Spinal cord (tissue), 10 donors: ENCODE results near the gene CTNNA2. TPM values are rescaled to one million over a fixed set of nuclear protein-coding genes. Genes with fewer than 3 reads are reported as not detected.

ENCODE experiments used
- DNase-seq, 6 donors: peaks; one replicate each; pipeline versions ENCODE4 v3.0.0 to v3.0.0-alpha.2; 2013 to 2015; ENCODE audit warnings: low spot score in 6 of 6, low read depth in 4 of 6
- H3K27ac ChIP-seq: one replicate; pipeline ENCODE4 v1.5.1; 2013; ENCODE audit warnings: low read depth, low read length, control low read depth
- H3K27me3 ChIP-seq: one replicate; pipeline ENCODE4 v1.6.1; 2013; ENCODE audit warnings: low read length; ENCODE audit not compliant: control insufficient read depth, insufficient read depth
- H3K36me3 ChIP-seq: one replicate; pipeline ENCODE4 v1.6.1; 2013; ENCODE audit warnings: low read length; ENCODE audit not compliant: control insufficient read depth, insufficient read depth
- H3K4me1 ChIP-seq: one replicate; pipeline ENCODE4 v1.6.1; 2013; ENCODE audit warnings: low read length; ENCODE audit not compliant: control insufficient read depth, insufficient read depth
- H3K4me3 ChIP-seq: one replicate; pipeline ENCODE4 v1.5.1; 2013; ENCODE audit warnings: low read depth, low read length, control low read depth
- H3K9me3 ChIP-seq: one replicate; pipeline ENCODE4 v1.6.1; 2013; ENCODE audit warnings: low read length; ENCODE audit not compliant: control insufficient read depth, insufficient read depth
- WGBS: methylation state at CpG from one replicate; pipeline ENCODE4 v1.1.5; 2013; ENCODE audit warnings: missing lambda C conversion rate; ENCODE audit not compliant: insufficient coverage; 5-methylcytosine and 5-hydroxymethylcytosine counted together
- long read RNA-seq, 4 donors: transcript quantifications; one replicate each; lab custom pipeline, GENCODE V29; 2026
- polyA plus RNA-seq, 2 donors: library from polyadenylated mRNA; unstranded; fragments of 120-200 nt; gene quantifications; one replicate each; pipeline ENCODE4 v1.2.1, GENCODE V29; 2013; ENCODE audit not compliant: insufficient read length in 2 of 2
- total RNA-seq, 2 donors: library from RNA; depleted of rRNA in 1 of 2; stranded (reverse); fragments of 120-200 nt in 1 of 2; fragments of >200 nt in 1 of 2; gene quantifications; one replicate each; pipeline versions ENCODE4 v1.2.3 to v1.2.4, GENCODE V29; 2013 to 2014
- donor health status: healthy.

Gene CTNNA2
- total RNA-seq (100 to 1,000 TPM in 1 of 2 donors, 10 to 100 TPM in 1; 42.4 to 117 TPM), polyA plus RNA-seq (10 to 100 TPM; 75.5 to 94.0 TPM)
- long read RNA-seq, donor 1, partial matches to known transcripts = 25 of 25 reads
- long read RNA-seq, donor 1, other reads (novel, unspliced or antisense) = 0 of 25 reads
- long read RNA-seq, donor 2, partial matches to known transcripts = 27 of 28 reads
- long read RNA-seq, donor 2, other reads (novel, unspliced or antisense) = 0 of 28 reads
- long read RNA-seq, donor 3, partial matches to known transcripts = 5 of 11 reads
- long read RNA-seq, donor 3, other reads (novel, unspliced or antisense) = 5 of 11 reads
- long read RNA-seq, donor 4 = 0 reads

DNA sequence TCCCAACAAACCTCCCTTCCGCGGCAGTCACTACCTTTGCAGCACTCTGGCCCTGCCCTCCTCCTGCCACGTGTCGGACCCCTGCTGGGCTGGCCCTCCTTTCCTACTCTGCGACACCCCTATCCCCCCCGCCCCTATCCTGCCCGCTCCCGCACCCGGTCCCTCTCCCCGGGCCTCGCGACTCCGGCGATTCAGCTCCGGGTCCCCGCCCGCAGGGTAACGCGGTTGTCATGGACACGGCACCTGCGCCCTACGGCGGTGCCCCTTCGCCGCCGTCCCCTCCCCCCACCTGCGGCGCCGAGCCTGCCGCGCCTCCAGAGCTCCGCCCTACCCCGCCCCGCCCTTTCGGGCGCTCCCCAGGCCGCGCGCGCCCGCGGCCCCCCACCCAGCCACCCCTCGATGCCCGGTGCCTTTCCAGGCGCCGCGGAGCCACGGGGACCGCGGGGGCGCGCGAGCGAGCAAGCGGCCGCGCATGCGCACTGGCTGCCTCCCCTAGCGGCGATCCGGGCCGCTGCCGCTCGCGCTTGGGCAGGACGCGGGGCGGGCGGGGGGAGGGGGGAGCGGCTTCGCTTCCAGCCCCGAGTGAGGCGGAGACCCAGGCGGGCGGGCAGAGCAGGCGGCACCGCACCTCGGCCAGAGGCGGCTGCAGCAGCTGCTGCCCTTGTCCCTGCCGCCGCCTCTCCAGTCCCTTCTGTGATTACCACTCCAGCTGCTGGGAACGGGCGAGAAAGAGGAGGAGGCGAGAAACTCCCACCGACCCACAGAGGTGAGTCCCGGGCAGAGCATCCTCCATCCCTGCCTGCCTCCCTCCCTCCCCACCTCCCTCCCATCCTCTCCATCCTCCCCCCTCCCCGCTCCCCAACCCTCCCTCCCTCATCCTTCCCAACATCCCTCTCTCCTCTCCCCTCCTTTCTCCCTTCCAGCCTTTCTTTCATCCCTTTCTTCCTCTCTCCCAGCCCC lies at the start of gene CTNNA2:
CTNNA2 (plus strand) TSS at position 610 of the 960 bp plus-strand sequence.
- DNase-seq = peak; percentile 46 to 97 (median 82)
- Histone ChIP-seq H3K27me3 (no peaks in the 10 kb centered on the region), H3K4me1 (peaks cover 3% of the 10 kb centered on the region), H3K36me3 (no peaks in the 10 kb centered on the region), H3K27ac (peak within 1 kb of the TSS; percentile 40), H3K4me3 (peak within 1 kb of the TSS; percentile 69), H3K9me3 (no peaks in the 10 kb centered on the region)
- 0% methylated on average over 69 of the region's 87 CpGs for WGBS

DNA sequence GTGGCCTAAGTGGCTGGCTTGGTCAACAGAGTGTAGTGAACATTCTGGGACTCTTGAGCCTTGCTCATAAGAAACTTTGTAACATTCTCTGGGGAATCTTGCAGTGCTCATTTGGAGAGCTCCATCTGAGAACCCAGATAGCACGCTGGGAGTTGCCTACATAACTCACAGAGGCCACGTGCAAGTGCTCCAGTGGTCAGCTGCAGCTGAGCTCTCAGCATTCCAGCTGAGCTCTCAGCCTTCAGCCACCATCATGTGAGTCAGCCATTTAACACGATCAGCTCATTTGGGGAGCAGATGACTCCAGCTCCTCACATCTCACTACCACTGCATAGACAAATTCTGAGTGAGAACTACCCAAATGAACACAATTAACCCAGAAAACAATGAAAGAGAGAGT lies 25.5 kb upstream of the CTNNA2 start:
- Histone ChIP-seq H3K4me1 (no peaks in the 10 kb centered on the region), H3K27me3 (no peaks in the 10 kb centered on the region), H3K9me3 (no peaks in the 10 kb centered on the region), H3K36me3 (no peaks in the 10 kb centered on the region), H3K27ac (no peak overlapping the region), H3K4me3 (no peak overlapping the region)
- no peak for DNase-seq
- WGBS = 90% methylated on average over 2 of the region's 3 CpGs

DNA sequence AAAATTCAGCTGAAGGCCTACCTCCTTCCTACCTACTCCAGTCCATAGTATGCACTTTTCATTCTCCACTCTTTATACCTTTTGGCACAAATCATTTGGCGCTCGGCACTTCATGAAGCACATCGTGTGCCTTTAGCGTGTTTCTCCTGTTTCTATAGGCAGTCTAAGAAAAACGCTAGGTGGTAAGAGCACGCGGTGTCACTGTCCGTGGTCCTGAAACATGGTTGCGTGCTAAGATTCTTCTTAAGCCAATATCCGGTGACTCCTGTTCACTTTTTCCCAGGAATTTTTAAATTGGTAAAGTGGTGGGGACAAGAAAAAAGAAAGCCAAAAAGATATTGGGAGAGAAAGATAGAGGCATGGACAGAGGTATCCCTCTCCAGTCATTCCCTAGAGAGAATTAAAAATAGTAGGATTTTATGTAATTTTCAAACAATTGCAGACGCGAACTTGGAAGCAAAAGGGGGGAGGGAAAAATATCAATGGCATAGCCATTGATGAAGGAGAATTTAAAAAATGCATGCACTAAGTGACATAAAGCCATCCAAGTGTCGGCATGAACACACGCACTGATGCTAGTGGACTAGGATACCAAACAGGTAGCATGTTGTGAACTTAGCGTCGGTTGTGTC lies 1.4 kb upstream of the CTNNA2 start:
- Histone ChIP-seq H3K9me3 (no peaks in the 10 kb centered on the region), H3K36me3 (no peaks in the 10 kb centered on the region), H3K27ac (no peak overlapping the region), H3K27me3 (no peaks in the 10 kb centered on the region), H3K4me1 (peaks cover 3% of the 10 kb centered on the region), H3K4me3 (peak overlapping the region; percentile 50)
- peak in 4 of 6 donors; percentile 47 to 83 (median 60) for DNase-seq
- 31% methylated on average over 11 of the region's 16 CpGs for WGBS

DNA sequence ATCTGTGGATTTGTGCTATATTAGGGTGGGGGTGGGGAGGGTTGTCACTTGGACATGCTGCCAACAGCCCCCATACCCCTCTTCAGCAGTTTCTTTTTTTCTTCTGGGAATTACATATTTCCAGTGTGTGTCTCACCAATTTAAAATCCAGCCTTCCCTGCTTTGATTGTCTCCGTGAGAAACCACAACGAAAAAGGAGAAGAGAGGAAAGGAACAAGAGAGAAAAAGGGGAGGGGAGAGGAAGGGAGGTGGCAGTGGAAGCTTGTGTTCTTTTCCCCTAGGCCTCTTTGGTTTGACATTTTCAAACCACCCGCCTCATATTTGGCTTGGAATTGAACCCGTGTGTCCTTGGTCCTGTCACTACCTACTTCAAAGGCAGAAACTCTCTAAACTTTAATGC lies 860 bp downstream of the CTNNA2 start:
- Histone ChIP-seq H3K36me3 (no peaks in the 10 kb centered on the region), H3K4me1 (peaks cover 3% of the 10 kb centered on the region), H3K27ac (no peak overlapping the region), H3K9me3 (no peaks in the 10 kb centered on the region), H3K4me3 (peak overlapping the region; percentile 69), H3K27me3 (no peaks in the 10 kb centered on the region)
- peak in 2 of 6 donors; percentile 53 to 72 for DNase-seq
- 20% methylated on average over 1 of the region's 4 CpGs for whole genome bisulfite sequencing

DNA sequence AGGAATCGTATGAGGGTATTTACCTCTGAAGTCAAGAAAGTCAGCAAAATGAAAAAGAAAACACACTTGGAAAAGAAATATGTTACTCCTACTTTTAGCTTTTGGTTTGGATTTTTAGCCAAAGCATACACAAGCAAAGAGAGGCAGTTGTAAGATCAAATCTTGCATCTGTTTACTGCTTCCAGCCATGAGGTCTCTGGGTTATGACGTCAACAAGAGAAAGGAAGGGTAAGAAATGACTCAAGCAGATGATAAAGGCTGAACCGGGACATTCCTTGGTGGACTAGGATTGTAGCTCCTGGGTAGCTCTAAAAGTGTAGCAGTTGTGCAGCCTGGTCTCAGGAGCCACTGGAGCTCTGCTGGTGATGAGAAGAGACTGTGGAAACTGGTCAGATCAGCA lies 16.8 kb downstream of the CTNNA2 start:
- no peaks in the 10 kb centered on the region for H3K4me1 ChIP-seq
- no peak overlapping the region for H3K4me3 ChIP-seq
- no peak overlapping the region for H3K27ac ChIP-seq
- no peaks in the 10 kb centered on the region for H3K36me3 ChIP-seq
- 87% methylated on average over 2 of the region's 3 CpGs for WGBS
- H3K27me3 ChIP-seq = no peaks in the 10 kb centered on the region
- H3K9me3 ChIP-seq = no peaks in the 10 kb centered on the region
- no peak for DNase-seq

DNA sequence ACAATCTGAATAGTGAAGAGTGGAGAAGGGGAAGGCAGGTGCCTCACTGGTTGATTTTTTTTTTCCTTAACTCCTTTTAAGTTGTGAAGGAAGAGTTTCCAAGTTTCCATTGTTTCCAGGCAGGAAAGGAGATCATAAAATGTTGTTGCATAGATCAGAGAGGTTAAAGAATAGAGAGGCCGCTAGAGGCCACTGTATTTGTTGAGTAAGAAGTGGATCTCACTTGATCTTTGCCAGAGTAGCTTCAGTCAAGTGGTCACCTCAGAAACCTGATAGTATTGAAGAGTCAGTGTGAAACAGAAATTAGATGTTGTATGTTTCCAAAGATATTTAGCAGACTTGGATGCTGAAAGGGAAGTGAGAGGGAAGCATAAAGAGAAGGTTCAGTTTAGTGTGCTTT lies 17.6 kb downstream of the CTNNA2 start:
- no peaks in the 10 kb centered on the region for H3K4me1 ChIP-seq
- H3K36me3 ChIP-seq = no peaks in the 10 kb centered on the region
- peak in 2 of 6 donors; percentile 13 to 21 for DNase-seq
- 0% methylated on average over 1 of the region's 1 CpG for WGBS
- no peaks in the 10 kb centered on the region for H3K9me3 ChIP-seq
- H3K27me3 ChIP-seq = no peaks in the 10 kb centered on the region
- no peak overlapping the region for H3K27ac ChIP-seq
- no peak overlapping the region for H3K4me3 ChIP-seq

DNA sequence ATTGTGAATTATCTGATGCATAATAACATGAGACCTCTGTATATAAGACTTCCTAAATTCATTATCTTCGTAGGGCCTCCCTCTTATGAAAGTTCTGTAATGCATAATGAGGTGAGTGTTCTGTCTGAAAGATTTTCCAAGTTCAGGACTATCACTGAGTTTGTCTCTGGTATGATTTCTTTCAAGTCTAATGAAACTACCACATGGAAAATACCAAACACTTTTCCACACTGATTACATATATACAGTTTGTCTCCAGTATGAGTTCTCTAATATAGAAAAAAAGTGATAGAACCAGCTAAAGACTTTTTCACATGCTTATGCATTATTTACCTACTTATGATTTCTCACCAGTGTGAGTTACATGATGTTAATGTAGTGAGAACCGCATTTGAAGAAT lies 34.7 kb downstream of the CTNNA2 start:
- no peak overlapping the region for H3K4me3 ChIP-seq
- WGBS = no CpG with 5 or more reads among the region's 2 CpGs
- H3K4me1 ChIP-seq = no peaks in the 10 kb centered on the region
- H3K27ac ChIP-seq = no peak overlapping the region
- no peaks in the 10 kb centered on the region for H3K27me3 ChIP-seq
- H3K36me3 ChIP-seq = no peaks in the 10 kb centered on the region
- peaks cover 20% of the 10 kb centered on the region for H3K9me3 ChIP-seq
- DNase-seq = no peak

DNA sequence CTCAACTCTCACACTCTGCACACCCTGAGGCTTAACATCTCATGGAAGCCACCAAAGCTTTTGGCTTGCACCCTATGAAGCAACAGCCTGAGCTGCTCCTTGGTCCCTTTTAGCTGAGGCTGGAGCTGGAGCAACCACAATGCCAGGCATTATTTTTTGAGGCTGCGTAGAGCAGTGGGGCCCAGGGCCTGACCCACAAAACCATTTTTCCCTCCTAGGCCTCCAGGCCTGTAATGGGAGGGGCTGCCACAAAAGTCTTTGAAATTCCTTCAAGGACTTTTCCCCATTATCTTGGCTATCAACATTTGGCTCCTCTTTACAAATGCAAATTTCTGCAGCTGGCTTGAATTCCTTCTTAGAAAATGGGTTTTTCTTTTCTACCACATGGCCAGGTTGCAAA lies 39.8 kb downstream of the CTNNA2 start:
- H3K27me3 ChIP-seq = no peaks in the 10 kb centered on the region

DNA sequence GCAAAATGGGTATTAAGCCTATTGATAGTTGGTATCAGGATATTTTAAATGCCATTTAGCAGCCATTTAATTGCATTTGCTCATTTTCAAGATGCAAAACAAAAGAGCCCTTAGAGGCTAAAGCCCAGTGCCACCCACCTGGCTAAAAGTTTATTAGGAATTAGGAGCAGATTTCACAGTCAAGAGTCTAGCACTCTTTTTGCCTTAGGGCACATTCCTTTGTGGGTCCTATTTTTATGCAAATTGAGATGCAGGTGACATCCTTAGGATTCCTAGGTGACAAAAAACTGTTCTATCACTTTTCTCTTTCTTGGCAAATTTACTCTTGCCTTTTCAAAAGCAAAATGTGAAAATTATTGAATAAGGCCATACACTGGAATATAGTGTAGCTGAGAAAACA lies 42.0 kb downstream of the CTNNA2 start:
- Histone ChIP-seq H3K9me3 (peaks cover 6% of the 10 kb centered on the region), H3K27ac (no peak overlapping the region), H3K27me3 (no peaks in the 10 kb centered on the region), H3K4me3 (no peak overlapping the region), H3K4me1 (no peaks in the 10 kb centered on the region), H3K36me3 (no peaks in the 10 kb centered on the region)
- no peak for DNase-seq

More for the DNA sequence above, 39.8 kb downstream of the CTNNA2 start:
- H3K27ac ChIP-seq = no peak overlapping the region
- H3K4me3 ChIP-seq = no peak overlapping the region
- WGBS = 83% methylated on average over 1 of the region's 1 CpG
- DNase-seq = no peak
- H3K9me3 ChIP-seq = peaks cover 15% of the 10 kb centered on the region
- H3K36me3 ChIP-seq = no peaks in the 10 kb centered on the region
- no peaks in the 10 kb centered on the region for H3K4me1 ChIP-seq
